Glutamatergic neuron (in vitro differentiated cells): ENCODE data around the gene ZFP28. TPM values are rescaled to one million over a fixed set of nuclear protein-coding genes. Genes with fewer than 3 reads are reported as not detected.

Experiments used
- DNase-seq: peaks from one replicate; pipeline ENCODE4 v3.0.0; 2022
- H3K27ac Mint-ChIP-seq: one replicate; pipeline ENCODE4 v1.8.0; 2020; ENCODE audit warnings: mild to moderate bottlenecking, mixed read lengths, inconsistent platforms; ENCODE audit not compliant: unreplicated experiment
- H3K27me3 Mint-ChIP-seq: one replicate; pipeline ENCODE4 v1.8.0; 2020; ENCODE audit warnings: mild to moderate bottlenecking, moderate library complexity, mixed read lengths, inconsistent platforms; ENCODE audit not compliant: unreplicated experiment
- H3K36me3 Mint-ChIP-seq: one replicate; pipeline ENCODE4 v1.8.0; 2020; ENCODE audit warnings: mild to moderate bottlenecking, mixed read lengths, inconsistent platforms; ENCODE audit not compliant: unreplicated experiment
- H3K4me1 Mint-ChIP-seq: one replicate; pipeline ENCODE4 v1.8.0; 2020; ENCODE audit warnings: mild to moderate bottlenecking, low read depth, mixed read lengths, inconsistent platforms; ENCODE audit not compliant: unreplicated experiment
- H3K4me3 Mint-ChIP-seq: one replicate; pipeline ENCODE4 v1.8.0; 2020; ENCODE audit warnings: mild to moderate bottlenecking, mixed read lengths, inconsistent platforms; ENCODE audit not compliant: unreplicated experiment
- H3K9me3 Mint-ChIP-seq: one replicate; pipeline ENCODE4 v1.8.0; 2020; ENCODE audit warnings: mild to moderate bottlenecking, moderate library complexity, mixed read lengths, inconsistent platforms; ENCODE audit not compliant: unreplicated experiment
- CTCF ChIP-seq: fragments of 200-600 bp; sonication (generic); IDR thresholded peaks from one replicate; pipeline ENCODE4 v1.5.0; 2021; ENCODE audit not compliant: partially characterized antibody, unreplicated experiment
- total RNA-seq: library from RNA; stranded (reverse); fragmentation: NEBNext Ultra II Directional; extraction: Animal tissue kit (Norgen Biotek cat#: 25700); gene quantifications from one replicate; pipeline ENCODE4 v1.2.1, GENCODE V29; 2021; ENCODE audit not compliant: unreplicated experiment

ZFP28 gene
- total RNA-seq, 1 donor from 2014 or later = 25.9 TPM

DNA sequence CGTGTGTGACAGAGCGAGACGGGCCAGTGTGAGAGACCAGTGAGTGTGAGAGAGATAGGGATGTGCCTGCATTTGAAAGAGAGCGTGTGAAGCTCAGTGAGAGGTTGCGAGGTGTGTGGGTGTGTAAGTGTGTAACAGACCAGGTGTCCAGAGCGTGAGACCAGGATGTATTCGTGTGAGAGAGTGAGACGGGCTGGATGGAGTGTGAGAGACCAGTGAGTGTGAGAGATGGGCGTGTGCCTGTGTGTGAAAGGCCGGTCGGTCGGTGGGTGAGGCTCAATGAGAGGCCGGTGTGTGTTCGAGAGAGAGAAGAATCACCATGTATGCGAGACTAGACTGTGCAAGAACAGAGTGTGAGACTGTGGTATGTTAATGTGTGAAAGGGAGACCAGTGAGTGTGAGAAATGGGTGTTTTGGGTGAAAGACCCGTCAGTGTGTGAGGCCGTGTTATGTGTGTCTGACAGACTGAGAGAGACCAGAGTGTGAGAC, 30.4 kb upstream of the ZFP28 start:
- Mint-ChIP-seq H3K4me3 (no peak overlapping the region), H3K36me3 (peaks cover 7% of the 10 kb centered on the region), H3K27me3 (peaks cover 5% of the 10 kb centered on the region), H3K4me1 (no peaks in the 10 kb centered on the region), H3K9me3 (peaks cover 5% of the 10 kb centered on the region), H3K27ac (no peak overlapping the region)
- no peak for TF ChIP-seq CTCF
- no peak for DNase-seq

- peaks cover 70% of the 10 kb centered on the region for H3K36me3 Mint-ChIP-seq
- no peak for DNase-seq
- H3K9me3 Mint-ChIP-seq = peaks cover 33% of the 10 kb centered on the region
- no peak overlapping the region for H3K27ac Mint-ChIP-seq
- H3K27me3 Mint-ChIP-seq = no peaks in the 10 kb centered on the region
- no peaks in the 10 kb centered on the region for H3K4me1 Mint-ChIP-seq
- TF ChIP-seq CTCF = no peak
- no peak overlapping the region for H3K4me3 Mint-ChIP-seq
These were observed 13.4 kb upstream of the ZFP28 start for GRCh38 chr19:56525214-56525860.

DNA sequence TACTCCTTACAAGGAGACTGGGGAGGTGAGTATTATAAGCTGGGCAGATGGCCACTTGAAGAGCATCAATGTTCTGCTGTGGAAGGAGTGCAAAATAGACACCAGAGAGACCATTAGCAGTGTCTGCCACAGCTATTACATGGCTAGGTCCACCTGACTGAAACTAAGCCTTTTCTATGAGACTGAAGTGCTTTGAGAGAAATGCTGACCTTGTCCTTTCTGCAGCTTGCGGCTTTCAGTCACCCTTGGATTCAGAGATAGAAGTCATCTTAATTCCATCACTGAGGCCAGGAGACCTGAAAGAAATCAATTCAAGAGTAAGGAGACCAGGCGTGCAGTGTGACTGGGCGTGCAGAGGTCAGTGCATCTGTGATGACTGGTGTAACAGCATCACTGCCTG, 1.3 kb upstream of the ZFP28 start:
- Mint-ChIP-seq H3K27ac (peak overlapping the region; percentile 93), H3K36me3 (peaks cover 42% of the 10 kb centered on the region), H3K4me1 (no peaks in the 10 kb centered on the region), H3K4me3 (peak overlapping the region; percentile 92), H3K27me3 (peaks cover 14% of the 10 kb centered on the region), H3K9me3 (peaks cover 43% of the 10 kb centered on the region)
- TF ChIP-seq CTCF = no peak
- no peak for DNase-seq

DNA sequence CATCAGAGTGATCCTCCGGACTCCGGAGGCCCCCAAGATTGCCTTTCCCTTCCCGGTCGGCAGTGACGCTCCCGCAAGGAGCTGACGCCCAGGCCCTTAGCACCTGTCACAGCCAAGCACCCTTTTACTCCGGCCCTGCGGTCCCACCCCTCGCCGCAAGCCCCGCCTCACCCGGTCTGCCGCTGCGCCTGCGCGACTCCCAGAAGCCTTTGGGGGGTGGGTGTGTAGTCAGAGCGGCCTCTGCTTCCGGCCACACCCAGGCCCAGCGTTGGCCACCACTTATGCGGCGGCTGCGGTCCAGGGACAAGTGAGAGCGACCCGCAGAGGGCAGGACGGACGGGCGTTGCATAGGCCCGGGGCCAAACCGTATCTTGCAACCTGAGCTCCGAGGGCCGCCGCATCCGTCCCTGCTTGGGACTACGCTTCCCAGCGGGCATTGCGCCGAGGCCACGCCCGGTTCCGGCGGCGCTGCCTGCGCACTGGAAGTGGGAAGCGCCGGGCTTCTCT, 441 bp upstream of the ZFP28 start:
- H3K9me3 Mint-ChIP-seq = peaks cover 41% of the 10 kb centered on the region
- no peak for TF ChIP-seq CTCF
- H3K27me3 Mint-ChIP-seq = peaks cover 13% of the 10 kb centered on the region
- DNase-seq = peak; percentile 95
- peak overlapping the region; percentile 92 for H3K4me3 Mint-ChIP-seq
- peaks cover 45% of the 10 kb centered on the region for H3K36me3 Mint-ChIP-seq
- H3K27ac Mint-ChIP-seq = peak overlapping the region; percentile 93
- H3K4me1 Mint-ChIP-seq = no peaks in the 10 kb centered on the region

DNA sequence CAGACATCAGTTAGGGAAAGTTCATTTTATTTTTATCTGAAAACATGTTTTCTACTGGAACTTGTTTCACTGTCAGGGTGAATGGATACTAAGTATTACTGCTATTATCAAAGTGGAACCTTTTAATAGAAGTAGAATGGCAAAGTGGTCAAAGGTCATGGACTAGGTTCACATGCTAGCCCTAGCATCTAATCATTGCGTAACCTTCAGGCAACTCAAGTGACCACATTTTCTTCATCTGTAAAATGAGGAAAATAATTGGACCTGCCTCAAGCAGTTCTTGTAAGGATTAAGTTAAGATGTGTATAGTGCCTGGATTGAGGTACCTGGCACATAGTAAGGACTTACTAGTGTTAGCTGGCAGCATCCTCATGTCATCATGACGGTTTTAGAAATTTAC, 5.0 kb downstream of the ZFP28 start:
- no peak overlapping the region for H3K4me3 Mint-ChIP-seq
- H3K4me1 Mint-ChIP-seq = no peaks in the 10 kb centered on the region
- peaks cover 8% of the 10 kb centered on the region for H3K27me3 Mint-ChIP-seq
- DNase-seq = no peak
- TF ChIP-seq CTCF = no peak
- H3K9me3 Mint-ChIP-seq = peaks cover 29% of the 10 kb centered on the region
- peaks cover 49% of the 10 kb centered on the region for H3K36me3 Mint-ChIP-seq
- H3K27ac Mint-ChIP-seq = no peak overlapping the region
